Fibroblast of lung (primary cell): ENCODE data around the gene SCO2.

ENCODE experiments used
- CTCF ChIP-seq, 2 donors: IDR thresholded peaks in 1 of 2; conservative IDR thresholded peaks in 1 of 2; 1 replicate in 1 of 2; 2 replicates in 1 of 2; pipeline ENCODE4 v1.5.1; 2011 to 2012; ENCODE audit warnings: low read length in 2 of 2, control low read depth in 1 of 2, inconsistent platforms in 1 of 2, low read depth in 1 of 2, mild to moderate bottlenecking in 1 of 2
- EZH2 ChIP-seq: IDR thresholded peaks from 2 replicates; pipeline ENCODE4 v1.5.1; 2012; ENCODE audit warnings: low read length, control low read depth, mild to moderate bottlenecking; ENCODE audit errors: missing control alignments

- TF ChIP-seq CTCF (conservative IDR thresholded peaks at IDR 0.05 in 1 of 2, IDR thresholded peaks at IDR 0.05 in 1 of 2; ENCODE audit: low read depth in 1 of 2, low read length in 2 of 2) (no peak), EZH2 (no peak)
Observed at GRCh38 chr22:50524676-50525103, 708 bp downstream of the SCO2 start.
